Calu3 (cell line): Measurements from ENCODE around the gene SFMBT2. TPM values are rescaled to one million over a fixed set of nuclear protein-coding genes. Genes with fewer than 3 reads are reported as not detected.
"Not testable (repeated sequence)": the region's sequence is repeated elsewhere in the genome, so short reads cannot be mapped to it uniquely, and the experiment has no call there.

Source experiments
- BruUV-seq: library from RNA; stranded (reverse); fragments of 400-500 nt; replicated peaks from 2 replicates; lab custom pipeline; 2021; lab: Mats Ljungman, UMichigan
- CTCF ChIA-PET: fragments of 300-600 bp; sonication (Branson Sonifier 250); formaldehyde crosslinking; loops from one replicate; lab custom pipeline; 2022; ENCODE audit warnings: antibody characterized with exemption; lab: Charles Lee
- DNase-seq: peaks from one replicate; pipeline ENCODE4 v3.0.0; 2022
- H3K27ac Mint-ChIP-seq: one replicate; pipeline ENCODE4 v1.8.0; 2022; ENCODE audit warnings: mixed read lengths; ENCODE audit not compliant: unreplicated experiment
- H3K27me3 Mint-ChIP-seq: one replicate; pipeline ENCODE4 v1.8.0; 2022; ENCODE audit warnings: mixed read lengths; ENCODE audit not compliant: unreplicated experiment
- H3K36me3 Mint-ChIP-seq: one replicate; pipeline ENCODE4 v1.8.0; 2022; ENCODE audit warnings: mild to moderate bottlenecking, moderate library complexity, mixed read lengths; ENCODE audit not compliant: insufficient read depth, unreplicated experiment
- H3K4me1 Mint-ChIP-seq: one replicate; pipeline ENCODE4 v1.8.0; 2022; ENCODE audit warnings: mild to moderate bottlenecking, low read depth, mixed read lengths; ENCODE audit not compliant: unreplicated experiment
- H3K4me3 Mint-ChIP-seq: one replicate; pipeline ENCODE4 v1.8.0; 2022; ENCODE audit warnings: mild to moderate bottlenecking, low read depth, moderate library complexity, mixed read lengths; ENCODE audit not compliant: unreplicated experiment
- H3K9me3 Mint-ChIP-seq: one replicate; pipeline ENCODE4 v1.8.0; 2022; ENCODE audit warnings: low read depth, mixed read lengths; ENCODE audit not compliant: unreplicated experiment
- CTCF ChIP-seq: fragments of 200-600 bp; IDR thresholded peaks from one replicate; pipeline ENCODE4 v1.8.0; 2022; ENCODE audit warnings: antibody characterized with exemption; ENCODE audit not compliant: unreplicated experiment
- intact Hi-C: fragments of 100-400 bp; cut with micrococcal nuclease; formaldehyde crosslinking; loops from one replicate; pipeline ENCODE4 v1.10.0; 2022; ENCODE audit not compliant: unreplicated experiment
- total RNA-seq: library from RNA; stranded (reverse); gene quantifications from 2 replicates; pipeline ENCODE4 v1.2.3, GENCODE V29; 2022

The SFMBT2 gene
- total RNA-seq, 1 experiment from 2014 or later: 0.64 TPM

- Mint-ChIP-seq H3K4me3 (no peak overlapping the region), H3K36me3 (no peaks in the 10 kb centered on the region), H3K27me3 (peaks cover 79% of the 10 kb centered on the region), H3K4me1 (no peaks in the 10 kb centered on the region), H3K9me3 (no peaks in the 10 kb centered on the region), H3K27ac (no peak overlapping the region)
- no TSS peak for BruUV-seq
- TF ChIP-seq CTCF: no peak
- DNase-seq: no peak
- CTCF ChIA-PET: no interaction called here
- intact Hi-C loops: no loop called here
Observed at GRCh38 chr10:7302392-7302906, 108.4 kb downstream of the SFMBT2 start.

GRCh38 chr10:7301006-7301778, 109.6 kb downstream of the SFMBT2 start:
- Mint-ChIP-seq H3K4me3 (no peak overlapping the region), H3K27ac (no peak overlapping the region), H3K9me3 (no peaks in the 10 kb centered on the region), H3K36me3 (no peaks in the 10 kb centered on the region), H3K4me1 (no peaks in the 10 kb centered on the region), H3K27me3 (peaks cover 80% of the 10 kb centered on the region)
- DNase-seq: peak; percentile 14
- CTCF ChIA-PET: no interaction called here
- intact Hi-C loops: no loop called here
- no peak for TF ChIP-seq CTCF
- BruUV-seq: no TSS peak

GRCh38 chr10:7300384-7300971, 110.4 kb downstream of the SFMBT2 start:
- DNase-seq: no peak
- CTCF ChIA-PET: no interaction called here
- no TSS peak for BruUV-seq
- Mint-ChIP-seq H3K36me3 (no peaks in the 10 kb centered on the region), H3K9me3 (no peaks in the 10 kb centered on the region), H3K27ac (no peak overlapping the region), H3K27me3 (peaks cover 87% of the 10 kb centered on the region), H3K4me1 (no peaks in the 10 kb centered on the region), H3K4me3 (no peak overlapping the region)
- intact Hi-C loops: no loop called here
- no peak for TF ChIP-seq CTCF

- DNase-seq, H3K4me3 Mint-ChIP-seq, intact Hi-C loops, BruUV-seq, H3K36me3 Mint-ChIP-seq, H3K4me1 Mint-ChIP-seq, H3K9me3 Mint-ChIP-seq, CTCF ChIA-PET, H3K27ac Mint-ChIP-seq: not testable (repeated sequence)
- H3K27me3 Mint-ChIP-seq: peaks cover 85% of the 10 kb centered on the region
Observed at GRCh38 chr10:7299601-7300325, 111.1 kb downstream of the SFMBT2 start.
